Natural killer cell (primary cell): ENCODE data around the gene IPO4. TPM values are rescaled to one million over a fixed set of nuclear protein-coding genes. Genes with fewer than 3 reads are reported as not detected.

ENCODE experiments used
- ATAC-seq, 3 donors: fragments of 150-1000 bp in 2 of 3; fragments of 200-7000 bp in 1 of 3; cut with Tn5 transposase; 1 replicate in 1 of 3; 2 replicates in 2 of 3; pipeline ENCODE4 v1.10.0; 2021; ENCODE audit warnings: mild to moderate bottlenecking in 2 of 3, moderate library complexity in 2 of 3
- DNase-seq, 2 donors: peaks; one replicate each; pipeline versions ENCODE4 v3.0.0 to v3.0.0-alpha.2; 2013 to 2021; ENCODE audit warnings: mixed read lengths in 1 of 2
- H3K27ac ChIP-seq: one replicate; pipeline ENCODE4 v1.5.1; 2013; ENCODE audit warnings: mild to moderate bottlenecking, low read length
- H3K27me3 ChIP-seq: one replicate; pipeline ENCODE4 v1.6.1; 2013; ENCODE audit warnings: low read length; ENCODE audit not compliant: control insufficient read depth, insufficient read depth
- H3K36me3 ChIP-seq: one replicate; pipeline ENCODE4 v1.6.1; 2013; ENCODE audit warnings: low read length; ENCODE audit not compliant: control insufficient read depth, insufficient read depth
- H3K4me1 ChIP-seq: one replicate; pipeline ENCODE4 v1.6.1; 2013; ENCODE audit warnings: low read length; ENCODE audit not compliant: control insufficient read depth, insufficient read depth
- H3K4me3 ChIP-seq: one replicate; pipeline ENCODE4 v1.5.1; 2013; ENCODE audit warnings: low read length
- H3K9me3 ChIP-seq: one replicate; pipeline ENCODE4 v1.6.1; 2013; ENCODE audit warnings: low read length; ENCODE audit not compliant: control insufficient read depth, insufficient read depth
- H3K27ac Mint-ChIP-seq, 2 donors: one replicate each; pipeline ENCODE4 v1.8.0; 2022; ENCODE audit warnings: mild to moderate bottlenecking in 2 of 2, mixed read lengths in 2 of 2, moderate library complexity in 1 of 2
- H3K27me3 Mint-ChIP-seq, 2 donors: one replicate each; pipeline ENCODE4 v1.8.0; 2022; ENCODE audit warnings: low read depth in 2 of 2, mixed read lengths in 2 of 2
- H3K36me3 Mint-ChIP-seq: one replicate; pipeline ENCODE4 v1.8.0; 2022; ENCODE audit warnings: mixed read lengths
- H3K4me1 Mint-ChIP-seq, 2 donors: one replicate each; pipeline ENCODE4 v1.8.0; 2022; ENCODE audit warnings: mixed read lengths in 2 of 2
- H3K4me3 Mint-ChIP-seq: one replicate; pipeline ENCODE4 v1.8.0; 2022; ENCODE audit warnings: mild to moderate bottlenecking, moderate library complexity, mixed read lengths
- H3K9me3 Mint-ChIP-seq, 2 donors: one replicate each; pipeline ENCODE4 v1.8.0; 2022; ENCODE audit warnings: mixed read lengths in 2 of 2
- WGBS: methylation state at CpG from one replicate; pipeline ENCODE4 v1.1.7; 2013; ENCODE audit warnings: missing lambda C conversion rate; ENCODE audit not compliant: insufficient coverage; 5-methylcytosine and 5-hydroxymethylcytosine counted together
- intact Hi-C: fragments of 100-400 bp; cut with micrococcal nuclease; formaldehyde crosslinking; loops from one replicate; pipeline ENCODE4 v1.14.2; 2022
- total RNA-seq, 4 donors: library from RNA; stranded (reverse); fragments of 120-200 nt in 1 of 4; gene quantifications; one replicate each; pipeline versions ENCODE4 v1.2.3 to v1.2.4, GENCODE V29; 2013 to 2022
- TF ChIP-seq, protein P1 (sequence below): fragments of 200-600 bp; IDR thresholded peaks from one replicate; pipeline ENCODE4 v1.8.0; 2022; ENCODE audit warnings: antibody characterized with exemption

IPO4 gene
- total RNA-seq, 3 donors from 2014 or later (not counting 1 experiment from before 2014, with no cell fraction given), result 46.2 to 61.5 (median 51.9) TPM

DNA sequence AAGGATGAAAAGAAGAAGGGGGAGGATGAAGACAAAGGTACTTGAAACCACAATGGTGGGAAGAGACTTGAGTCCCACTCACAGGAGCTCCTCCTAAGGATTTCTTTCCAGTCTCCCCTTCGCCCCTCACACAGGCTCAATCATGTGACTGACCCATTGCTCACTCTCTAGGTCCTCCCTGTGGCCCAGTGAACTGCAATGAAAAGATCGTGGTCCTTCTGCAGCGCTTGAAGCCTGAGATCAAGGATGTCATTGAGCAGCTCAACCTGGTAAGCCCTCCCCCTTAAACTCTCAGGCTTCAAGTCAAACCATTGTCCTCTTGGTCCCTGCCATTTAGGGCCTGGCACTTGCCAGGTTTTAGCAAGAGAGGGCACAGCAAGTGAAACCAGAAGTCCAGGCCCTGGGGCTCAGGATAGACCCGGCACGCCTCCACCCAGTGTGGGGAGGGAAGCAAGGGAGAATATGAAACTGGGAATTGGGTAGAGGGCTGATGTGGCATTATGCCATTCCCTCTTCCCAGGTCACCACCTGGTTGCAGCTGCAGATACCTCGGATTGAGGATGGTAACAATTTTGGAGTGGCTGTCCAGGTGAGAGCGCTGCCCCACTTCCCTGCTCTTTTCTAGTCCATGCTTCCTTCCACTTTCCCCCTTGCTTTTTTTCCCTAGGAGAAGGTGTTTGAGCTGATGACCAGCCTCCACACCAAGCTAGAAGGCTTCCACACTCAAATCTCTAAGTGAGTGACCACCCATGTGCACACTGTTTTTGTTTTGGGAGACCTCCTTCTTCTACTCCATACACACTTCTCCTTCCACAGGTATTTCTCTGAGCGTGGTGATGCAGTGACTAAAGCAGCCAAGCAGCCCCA is 50.9 kb downstream of the IPO4 start:
- WGBS, result 90% methylated on average over 8 of the region's 8 CpGs
- no peaks in the 10 kb centered on the region for H3K36me3 Mint-ChIP-seq

DNA sequence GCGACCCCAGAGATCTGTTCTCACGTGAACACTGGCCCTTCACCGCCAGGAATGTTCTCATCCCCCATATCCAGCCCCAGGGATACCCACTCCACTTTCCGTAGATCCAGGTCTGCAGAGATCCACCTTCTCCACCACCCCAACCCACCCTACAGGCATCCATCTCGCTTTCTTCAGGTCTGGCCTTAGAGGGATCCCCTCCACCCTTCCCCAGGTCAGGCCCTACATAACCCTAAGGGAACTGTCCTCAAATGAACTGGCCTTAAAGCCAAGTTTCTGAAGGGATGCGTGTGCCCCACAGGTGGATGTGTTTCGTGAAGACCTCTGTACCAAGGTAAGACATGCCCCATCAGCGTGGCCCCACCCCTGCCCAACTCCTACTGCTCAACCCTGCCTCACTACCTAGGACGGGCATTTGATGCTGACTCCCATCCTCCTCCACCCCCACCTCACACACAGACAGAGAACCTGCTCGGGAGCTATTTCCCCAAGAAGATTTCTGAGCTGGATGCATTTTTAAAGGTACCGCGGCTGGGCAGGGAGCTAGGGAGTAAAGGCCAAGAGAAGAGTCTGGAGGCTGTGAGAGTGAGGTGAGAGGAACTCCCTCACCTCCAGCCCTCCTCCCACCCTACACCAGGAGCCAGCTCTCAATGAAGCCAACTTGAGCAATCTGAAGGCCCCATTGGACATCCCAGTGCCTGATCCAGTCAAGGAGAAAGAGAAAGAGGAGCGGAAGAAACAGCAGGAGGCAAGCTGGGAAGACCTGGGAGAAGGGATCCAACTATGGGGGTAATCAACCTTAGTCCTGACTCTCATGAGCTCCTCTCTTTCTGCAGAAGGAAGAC is 51.7 kb downstream of the IPO4 start:
- H3K27me3 Mint-ChIP-seq, result no peaks in the 10 kb centered on the region
- peaks cover 49% of the 10 kb centered on the region for H3K4me1 ChIP-seq

More for the DNA sequence above, 50.9 kb downstream of the IPO4 start:
- H3K27me3 Mint-ChIP-seq, result no peaks in the 10 kb centered on the region
- no peak for DNase-seq
- no peak for ATAC-seq
- Histone ChIP-seq H3K36me3 (peaks cover 25% of the 10 kb centered on the region), H3K27ac (peak overlapping the region; percentile 93), H3K9me3 (no peaks in the 10 kb centered on the region), H3K4me3 (no peak overlapping the region), H3K4me1 (peaks cover 46% of the 10 kb centered on the region), H3K27me3 (no peaks in the 10 kb centered on the region)
- H3K27ac Mint-ChIP-seq, result peak overlapping the region; percentile 91 to 94
- intact Hi-C loops, result loop anchor here (10.0 kb wide), 1 partner anchor 1213 kb away; the partner anchor contains the start of gene PRMT5
- H3K9me3 Mint-ChIP-seq, result no peaks in the 10 kb centered on the region
- H3K4me1 Mint-ChIP-seq, result peaks cover 42 to 51% of the 10 kb centered on the region in 2 donors
- TF ChIP-seq, protein P1, sequence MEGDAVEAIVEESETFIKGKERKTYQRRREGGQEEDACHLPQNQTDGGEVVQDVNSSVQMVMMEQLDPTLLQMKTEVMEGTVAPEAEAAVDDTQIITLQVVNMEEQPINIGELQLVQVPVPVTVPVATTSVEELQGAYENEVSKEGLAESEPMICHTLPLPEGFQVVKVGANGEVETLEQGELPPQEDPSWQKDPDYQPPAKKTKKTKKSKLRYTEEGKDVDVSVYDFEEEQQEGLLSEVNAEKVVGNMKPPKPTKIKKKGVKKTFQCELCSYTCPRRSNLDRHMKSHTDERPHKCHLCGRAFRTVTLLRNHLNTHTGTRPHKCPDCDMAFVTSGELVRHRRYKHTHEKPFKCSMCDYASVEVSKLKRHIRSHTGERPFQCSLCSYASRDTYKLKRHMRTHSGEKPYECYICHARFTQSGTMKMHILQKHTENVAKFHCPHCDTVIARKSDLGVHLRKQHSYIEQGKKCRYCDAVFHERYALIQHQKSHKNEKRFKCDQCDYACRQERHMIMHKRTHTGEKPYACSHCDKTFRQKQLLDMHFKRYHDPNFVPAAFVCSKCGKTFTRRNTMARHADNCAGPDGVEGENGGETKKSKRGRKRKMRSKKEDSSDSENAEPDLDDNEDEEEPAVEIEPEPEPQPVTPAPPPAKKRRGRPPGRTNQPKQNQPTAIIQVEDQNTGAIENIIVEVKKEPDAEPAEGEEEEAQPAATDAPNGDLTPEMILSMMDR, result no peak
- H3K4me3 Mint-ChIP-seq, result peak overlapping the region; percentile 61

DNA sequence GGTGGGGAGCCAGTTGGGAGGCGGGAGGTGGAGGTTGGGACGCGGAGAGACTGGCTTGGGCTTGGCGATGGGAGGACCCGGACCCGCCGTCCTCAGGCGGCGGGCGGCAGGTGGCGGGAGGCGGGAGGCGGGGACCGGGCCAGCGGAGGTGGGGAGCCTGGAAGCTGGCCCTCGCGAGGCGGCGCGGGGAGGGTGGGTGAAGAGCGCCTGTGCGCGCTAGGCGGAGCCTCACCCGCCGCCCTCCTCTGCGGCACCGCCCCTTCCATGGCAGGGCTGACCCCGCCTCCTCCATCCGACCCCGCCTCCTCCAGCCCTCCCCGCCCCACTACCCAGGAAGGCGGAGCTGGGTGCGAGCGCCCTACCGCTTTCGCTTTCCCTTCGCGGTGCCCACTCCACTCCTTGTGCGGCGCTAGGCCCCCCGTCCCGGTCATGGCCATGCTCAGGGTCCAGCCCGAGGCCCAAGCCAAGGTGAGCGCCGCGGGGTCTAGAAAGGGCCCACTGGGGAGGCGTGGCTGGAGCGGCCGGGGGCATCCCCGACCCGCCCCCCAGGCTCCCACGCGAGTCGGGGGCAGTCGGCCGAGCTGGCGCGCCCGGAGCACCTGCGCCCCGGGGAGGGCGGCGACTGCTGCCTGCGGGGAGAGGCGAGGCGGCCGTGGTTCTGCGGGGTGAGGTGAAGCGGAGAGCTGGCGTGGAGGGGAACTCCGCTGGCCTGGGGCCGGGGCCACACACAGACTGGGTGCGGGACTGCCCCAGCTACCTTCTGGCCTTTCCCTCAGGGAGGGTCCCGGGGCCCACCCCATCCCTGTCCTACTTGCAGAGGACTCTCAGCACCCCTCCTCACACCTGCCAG is 52.6 kb downstream of the IPO4 start, which contains the start of gene PSME1:
TSS of gene PSME1 (plus strand) at position 361 of the 850 bp plus-strand sequence. CDS start at position 430, 69 bp downstream.
- Mint-ChIP-seq H3K9me3 (no peaks in the 10 kb centered on the region), H3K36me3 (no peaks in the 10 kb centered on the region), H3K4me3 (peak within 1 kb of the TSS; percentile 97), H3K4me1 (peaks cover 37 to 39% of the 10 kb centered on the region in 2 donors), H3K27ac (peak within 1 kb of the TSS; percentile 91 to 94), H3K27me3 (no peaks in the 10 kb centered on the region)
- DNase-seq, result peak; percentile 95 to 97
- peak; percentile 95 to 99 (median 97) for ATAC-seq
- Histone ChIP-seq H3K27ac (peak within 1 kb of the TSS; percentile 93), H3K4me1 (peaks cover 47% of the 10 kb centered on the region), H3K9me3 (no peaks in the 10 kb centered on the region), H3K36me3 (peaks cover 25% of the 10 kb centered on the region), H3K27me3 (no peaks in the 10 kb centered on the region), H3K4me3 (peak within 1 kb of the TSS; percentile 82)
- TF ChIP-seq, protein P1, result no peak
- intact Hi-C loops, result loop anchor here (1.0 to 10.0 kb wide), 3 partner anchors 11 to 1211 kb away; partner anchors contain the start of genes DCAF11, NRL, PRMT5 and RNF31
- whole genome bisulfite sequencing, result 0% methylated on average over 75 of the region's 75 CpGs

More for the DNA sequence above, 51.7 kb downstream of the IPO4 start:
- intact Hi-C loops, result loop anchor here (1.0 to 10.0 kb wide), 3 partner anchors 10 to 1212 kb away; partner anchors contain the start of genes DCAF11, NRL, PRMT5 and RNF31
- peaks cover 39 to 46% of the 10 kb centered on the region in 2 donors for H3K4me1 Mint-ChIP-seq
- H3K36me3 ChIP-seq, result peaks cover 25% of the 10 kb centered on the region
- no peak for ATAC-seq
- H3K27ac ChIP-seq, result peak overlapping the region; percentile 93
- peak in 1 of 2 donors; percentile 25 for DNase-seq
- peak overlapping the region; percentile 91 to 94 for H3K27ac Mint-ChIP-seq
- H3K9me3 ChIP-seq, result no peaks in the 10 kb centered on the region
- peak overlapping the region; percentile 97 for H3K4me3 Mint-ChIP-seq
- no peaks in the 10 kb centered on the region for H3K36me3 Mint-ChIP-seq
- H3K9me3 Mint-ChIP-seq, result no peaks in the 10 kb centered on the region
- H3K27me3 ChIP-seq, result no peaks in the 10 kb centered on the region
- WGBS, result 31% methylated on average over 11 of the region's 13 CpGs
- TF ChIP-seq, protein P1, result no peak
- H3K4me3 ChIP-seq, result peak overlapping the region; percentile 82
